Measurements from ENCODE around the gene SLC29A1.

- TF ChIP-seq CTCF (IDR thresholded peaks at IDR 0.05; ENCODE audit: extremely low read depth in 1 of 2, insufficient read depth in 1 of 2, low read depth in 1 of 2, low read length in 2 of 2) (no peak), POLR2A (IDR thresholded peaks at IDR 0.05; ENCODE audit: low read depth, low read length) (no peak), EZH2 (IDR thresholded peaks at IDR 0.05; ENCODE audit: borderline replicate concordance, low read depth, low read length, severe bottlenecking) (no peak), POLR2AphosphoS5 (IDR thresholded peaks at IDR 0.05; ENCODE audit: insufficient read depth, low read depth, low read length) (peak; percentile 61), MAX (IDR thresholded peaks at IDR 0.05; ENCODE audit: insufficient read depth, insufficient read length) (no peak)
Observed at GRCh38 chr6:44237021-44237812, 13.8 kb downstream of the SLC29A1 start.
